NCI-H2029 (cell line): Measurements from ENCODE around the gene SPECC1.
"Not testable (repeated sequence)": the region's sequence is repeated elsewhere in the genome, so short reads cannot be mapped to it uniquely, and the experiment has no call there.

Source experiments
- DNase-seq: peaks from one replicate; lab custom pipeline; 2025; lab: John Stamatoyannopoulos, UW

SPECC1 gene

GRCh38 chr17:20208717-20209116, 199.6 kb downstream of the SPECC1 start:
- DNase-seq, result no peak

GRCh38 chr17:20210180-20210579, 201.0 kb downstream of the SPECC1 start:
- DNase-seq, result no peak

GRCh38 chr17:20210614-20211013, 201.5 kb downstream of the SPECC1 start:
- no peak for DNase-seq

- no peak for DNase-seq
Observed at GRCh38 chr17:20211246-20211645, 202.1 kb downstream of the SPECC1 start.

GRCh38 chr17:20213449-20213848, 204.3 kb downstream of the SPECC1 start:
- DNase-seq, result no peak

GRCh38 chr17:20214794-20215193, 205.6 kb downstream of the SPECC1 start:
- no peak for DNase-seq

GRCh38 chr17:20216154-20216815, 207.1 kb downstream of the SPECC1 start:
- DNase-seq, result no peak

GRCh38 chr17:20216853-20217252, 207.7 kb downstream of the SPECC1 start:
- no peak for DNase-seq

- DNase-seq, result no peak
Observed at GRCh38 chr17:20217677-20218076, 208.5 kb downstream of the SPECC1 start.

GRCh38 chr17:20218272-20218671, 209.1 kb downstream of the SPECC1 start:
- no peak for DNase-seq

GRCh38 chr17:20223808-20224328, 214.7 kb downstream of the SPECC1 start:
- no peak for DNase-seq

- no peak for DNase-seq
Observed at GRCh38 chr17:20224379-20224778, 215.2 kb downstream of the SPECC1 start.

- DNase-seq, result no peak
Observed at GRCh38 chr17:20225162-20226115, 216.3 kb downstream of the SPECC1 start.

- DNase-seq, result peak; percentile 8
Observed at GRCh38 chr17:20226814-20227482, 217.8 kb downstream of the SPECC1 start.

- DNase-seq, result not testable (repeated sequence)
Observed at GRCh38 chr17:20227720-20228370, 218.7 kb downstream of the SPECC1 start.

- no peak for DNase-seq
Observed at GRCh38 chr17:20228410-20228809, 219.3 kb downstream of the SPECC1 start.

GRCh38 chr17:20228860-20229259, 219.7 kb downstream of the SPECC1 start:
- no peak for DNase-seq

- no peak for DNase-seq
Observed at GRCh38 chr17:20230924-20231323, 221.8 kb downstream of the SPECC1 start.

GRCh38 chr17:20232611-20233010, 223.5 kb downstream of the SPECC1 start:
- no peak for DNase-seq

GRCh38 chr17:20234276-20234675, 225.1 kb downstream of the SPECC1 start:
- no peak for DNase-seq

GRCh38 chr17:20235747-20236146, 226.6 kb downstream of the SPECC1 start:
- DNase-seq, result no peak
